HG03354 (cell line): Measurements from ENCODE around the gene MLC1.

Source experiments
- ATAC-seq: cut with Tn5 transposase; IDR thresholded peaks from one replicate; pipeline ENCODE4 v1.9.1; 2021; ENCODE audit warnings: mild to moderate bottlenecking; ENCODE audit not compliant: unreplicated experiment, poor library complexity, severe bottlenecking

The MLC1 gene

DNA sequence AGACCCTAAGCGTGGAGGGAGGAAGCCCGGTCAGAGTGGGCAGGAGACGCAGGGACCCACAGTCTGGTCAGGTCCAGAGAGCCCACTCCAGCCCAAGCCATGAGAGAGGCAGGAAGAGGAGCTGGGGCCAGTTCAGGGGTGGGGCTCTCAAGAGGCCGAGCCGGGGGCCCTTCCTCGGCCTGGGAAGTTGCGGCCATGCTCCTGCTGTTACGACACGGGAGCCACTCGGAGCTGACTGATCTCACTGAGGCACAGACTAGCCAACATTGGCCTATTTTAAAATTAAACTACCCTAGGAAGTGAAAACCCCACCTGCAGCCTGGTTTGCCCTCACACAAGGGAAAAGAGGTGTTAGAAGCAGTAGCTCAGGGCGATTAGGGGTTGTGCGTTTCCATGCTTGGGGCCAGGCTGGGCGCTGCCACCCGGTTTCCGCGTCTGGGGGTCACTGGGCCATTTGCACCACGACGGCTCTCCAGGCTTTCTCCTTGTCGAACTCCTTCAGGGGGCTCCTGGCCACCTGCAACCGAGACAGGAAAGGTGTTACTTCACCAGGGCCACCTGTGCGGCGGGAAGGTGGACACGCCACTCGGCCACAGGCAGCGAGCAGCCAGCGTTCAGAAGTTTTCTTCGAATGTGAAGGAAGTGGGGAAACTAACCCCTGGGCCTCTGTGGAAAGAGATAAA is 23.9 kb downstream of the MLC1 start:
- ATAC-seq: no peak

DNA sequence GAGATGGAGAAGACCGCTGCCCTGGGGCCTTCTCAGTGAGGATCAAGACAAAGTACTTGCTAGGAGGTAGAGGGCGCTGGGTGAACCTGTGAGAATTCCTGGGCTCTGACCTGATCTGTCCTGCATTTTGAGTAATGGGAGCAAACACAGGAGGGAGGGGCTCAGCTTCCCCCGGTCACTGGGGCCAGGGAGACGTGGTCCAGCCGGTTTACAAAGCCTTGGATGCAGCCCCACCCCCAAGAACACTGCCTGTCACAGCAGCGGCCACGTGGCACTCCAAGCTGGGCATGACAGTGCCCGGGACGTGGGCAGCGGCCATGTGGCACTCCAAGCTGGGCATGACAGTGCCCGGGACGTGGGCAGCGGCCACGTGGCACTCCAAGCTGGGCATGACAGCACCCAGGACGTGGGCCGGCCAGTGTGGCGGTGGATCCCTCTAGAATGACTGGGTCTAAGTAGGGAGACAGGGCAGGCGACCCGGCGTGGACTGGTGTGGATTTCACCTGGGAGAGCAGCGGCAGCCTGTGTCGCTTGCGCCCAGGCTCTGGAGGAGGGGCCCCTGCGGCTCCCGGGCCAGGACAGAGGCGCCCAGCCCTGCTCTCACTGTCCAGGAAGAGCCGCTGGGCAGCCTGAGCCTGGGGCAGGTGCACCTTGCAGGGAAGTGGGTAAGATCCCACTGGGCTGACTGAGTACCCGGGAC is 24.6 kb downstream of the MLC1 start:
- no peak for ATAC-seq

DNA sequence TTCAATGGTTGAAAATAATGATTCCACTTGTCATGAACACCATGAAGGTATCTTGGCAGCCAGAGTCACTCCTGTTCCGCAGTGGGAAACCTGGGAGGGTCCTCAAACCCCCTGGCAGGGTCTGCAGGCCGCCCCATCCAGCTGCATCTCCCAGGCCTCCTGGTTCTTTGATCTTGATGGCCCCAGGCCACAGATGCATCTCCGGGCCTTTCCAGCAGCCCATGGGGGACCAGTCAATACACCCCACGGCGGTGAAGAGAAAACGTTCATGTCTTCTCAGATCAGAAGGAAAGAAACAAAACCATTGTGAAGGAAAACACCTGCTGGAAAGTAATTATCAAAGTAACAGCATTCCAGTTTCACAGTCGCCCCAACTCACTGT is 25.4 kb downstream of the MLC1 start:
- no peak for ATAC-seq

DNA sequence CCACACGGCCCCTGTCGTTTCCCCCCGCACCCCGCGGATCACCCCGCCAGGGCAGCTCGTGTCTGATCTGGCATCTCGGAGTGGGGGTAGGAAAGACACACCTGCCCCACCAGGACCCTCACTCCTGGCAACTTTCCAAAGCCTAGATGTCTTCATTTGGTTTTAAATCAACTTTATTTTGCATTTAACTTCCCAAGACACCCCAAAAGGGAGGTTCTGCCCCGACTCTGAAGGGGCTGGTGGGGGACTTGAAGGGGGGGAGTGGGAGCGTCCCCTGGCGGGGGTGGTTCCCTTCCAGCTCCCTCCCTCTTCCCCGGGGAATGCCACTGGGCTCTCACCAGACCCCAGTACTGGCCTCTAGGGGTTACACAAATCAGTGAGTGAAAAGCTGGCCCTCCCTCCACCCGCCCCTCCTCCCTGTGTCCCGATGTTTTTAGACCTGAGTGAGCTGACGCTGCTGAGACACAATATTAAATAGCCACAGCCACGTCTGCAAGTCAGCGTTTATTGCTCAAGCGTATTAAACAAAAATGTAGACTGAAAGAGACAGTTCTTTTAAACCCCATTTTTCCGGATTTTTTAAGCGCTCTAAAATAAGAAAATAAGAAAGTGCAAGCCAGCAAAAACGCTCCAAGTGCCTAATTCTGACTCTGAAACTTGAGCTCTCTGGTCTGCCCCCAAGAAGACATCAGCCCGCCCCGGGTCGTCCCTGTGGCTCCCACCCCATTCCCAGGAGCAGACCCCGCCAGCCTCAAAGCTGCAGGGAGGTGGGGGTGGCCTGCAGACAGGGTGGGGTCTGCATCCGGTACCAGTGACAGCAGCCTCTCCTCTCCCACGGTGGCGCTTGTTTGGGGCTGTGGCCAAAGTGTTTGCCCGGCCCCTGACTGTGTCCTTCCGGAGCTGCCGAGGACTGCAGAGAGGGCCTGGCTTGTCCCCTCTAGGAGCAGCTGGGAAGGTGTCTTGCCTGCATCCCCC is 26.0 kb downstream of the MLC1 start:
- ATAC-seq: no peak

DNA sequence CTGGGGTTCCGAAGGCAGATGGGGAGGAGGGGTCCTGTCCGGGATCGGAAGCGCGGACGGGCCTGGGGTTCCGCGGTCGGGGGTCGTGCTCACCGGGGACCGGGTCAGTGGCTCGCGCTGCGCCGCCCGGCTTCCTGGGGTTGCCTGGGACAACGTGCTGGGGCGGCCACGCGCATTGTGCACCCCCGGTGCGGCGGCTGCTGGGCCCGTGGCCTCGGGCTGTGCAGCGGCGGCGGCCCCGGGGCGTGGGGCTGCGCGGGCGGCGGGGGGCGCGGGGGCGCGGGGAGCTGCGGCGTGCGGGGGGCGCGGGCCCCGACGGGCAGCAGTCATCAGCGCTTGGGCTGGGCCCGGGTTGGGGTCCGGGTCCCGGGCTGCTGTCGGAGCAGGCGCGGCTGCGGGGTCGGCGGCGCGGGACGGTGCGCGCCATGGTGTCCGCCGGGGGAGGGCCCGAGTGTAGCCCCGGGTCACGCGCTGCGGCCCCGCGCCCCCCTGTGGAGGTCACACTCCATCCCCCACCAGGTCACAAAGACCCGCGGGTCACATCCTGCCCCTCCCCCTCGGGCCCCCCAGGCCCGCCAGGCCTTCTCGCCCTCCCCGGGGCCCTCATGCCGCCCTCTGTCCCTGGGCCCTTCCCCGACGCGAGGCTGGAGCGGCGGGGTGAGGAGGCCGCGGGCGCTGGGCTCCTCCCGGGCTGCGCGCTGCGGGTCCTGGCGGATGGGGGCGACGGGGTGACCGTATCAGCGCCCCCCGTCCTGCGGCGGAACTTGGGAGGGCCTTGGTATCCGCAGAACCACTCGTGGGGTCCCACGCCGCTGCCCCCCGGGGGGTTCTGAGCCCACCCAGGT is 26.9 kb downstream of the MLC1 start, which contains the start of gene TTLL8:
Gene TTLL8, minus strand, starts transcription at position 238 of the 845 bp plus-strand sequence.
- no peak for ATAC-seq

DNA sequence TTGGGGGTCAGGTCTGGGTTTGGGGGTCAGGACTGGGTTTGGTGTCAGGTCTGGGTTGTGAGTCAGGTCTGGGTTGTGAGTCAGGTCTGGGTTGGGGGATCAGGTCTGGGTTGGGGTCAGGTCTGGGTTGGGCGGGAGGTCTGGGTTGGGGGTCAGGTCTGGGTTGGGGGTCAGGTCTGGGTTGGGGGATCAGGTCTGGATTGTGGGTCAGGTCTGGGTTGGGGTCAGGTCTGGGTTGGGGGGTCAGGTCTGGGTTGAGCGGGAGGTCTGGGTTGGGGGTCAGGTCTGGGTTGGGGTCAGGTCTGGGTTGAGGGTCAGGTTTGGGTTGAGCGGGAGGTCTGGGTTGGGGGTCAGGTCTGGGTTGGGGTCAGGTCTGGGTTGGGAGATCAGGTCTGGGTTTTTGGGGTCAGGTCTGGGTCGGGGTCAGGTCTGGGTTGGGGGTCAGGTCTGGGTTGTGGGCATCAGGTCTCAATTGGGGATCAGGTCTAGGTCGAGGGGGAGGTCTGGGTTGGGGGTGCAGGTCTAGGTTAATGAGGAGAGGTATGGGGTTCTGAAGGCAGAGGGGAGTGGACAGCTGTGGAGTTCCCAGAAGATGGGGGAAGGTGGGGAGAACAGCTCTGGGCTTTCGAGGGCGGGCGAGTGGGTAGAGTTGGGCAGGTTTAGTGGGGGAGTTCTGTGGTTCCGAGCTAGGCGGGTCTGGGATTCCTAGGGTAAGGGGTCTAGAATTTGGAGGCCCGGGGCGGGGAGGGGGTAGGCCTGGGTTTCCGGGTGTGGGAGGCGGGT is 27.8 kb downstream of the MLC1 start:
- ATAC-seq: no peak

DNA sequence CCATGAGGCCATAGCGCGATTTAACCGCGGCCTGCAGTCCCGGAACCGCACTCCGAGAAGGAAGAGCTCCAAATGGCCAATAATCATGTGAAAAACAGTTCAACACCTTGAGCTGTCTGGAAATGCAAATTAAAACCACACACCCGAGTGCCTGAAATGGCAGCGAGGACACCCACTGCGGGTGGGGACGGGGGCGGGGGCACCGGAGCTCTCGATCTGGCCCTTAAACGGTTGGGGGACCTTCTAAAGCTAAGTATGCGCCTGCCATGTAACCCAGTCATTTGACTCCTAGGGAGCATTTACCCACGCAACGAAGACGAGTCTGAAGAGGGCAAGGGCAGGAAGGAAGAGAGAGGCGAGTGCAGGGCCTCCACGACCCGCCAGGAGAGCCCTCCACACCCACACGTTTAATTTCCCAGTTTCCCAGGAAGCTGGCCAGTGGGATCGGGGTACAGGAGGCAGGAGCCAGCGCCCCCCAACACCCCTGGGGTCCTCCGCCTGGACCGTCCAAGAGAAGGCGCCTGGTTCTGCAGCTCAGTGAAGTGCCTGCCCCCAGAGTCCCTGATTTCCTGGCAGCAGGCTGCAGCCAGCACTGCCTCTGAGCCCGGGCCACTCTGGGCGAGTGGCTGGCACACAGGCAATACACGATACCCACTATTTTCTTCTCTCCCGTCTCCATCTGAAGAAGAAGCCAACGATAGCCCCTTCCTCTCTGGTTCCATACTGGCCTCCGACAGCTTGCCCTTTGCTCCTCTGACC is 28.8 kb downstream of the MLC1 start:
- no peak for ATAC-seq

DNA sequence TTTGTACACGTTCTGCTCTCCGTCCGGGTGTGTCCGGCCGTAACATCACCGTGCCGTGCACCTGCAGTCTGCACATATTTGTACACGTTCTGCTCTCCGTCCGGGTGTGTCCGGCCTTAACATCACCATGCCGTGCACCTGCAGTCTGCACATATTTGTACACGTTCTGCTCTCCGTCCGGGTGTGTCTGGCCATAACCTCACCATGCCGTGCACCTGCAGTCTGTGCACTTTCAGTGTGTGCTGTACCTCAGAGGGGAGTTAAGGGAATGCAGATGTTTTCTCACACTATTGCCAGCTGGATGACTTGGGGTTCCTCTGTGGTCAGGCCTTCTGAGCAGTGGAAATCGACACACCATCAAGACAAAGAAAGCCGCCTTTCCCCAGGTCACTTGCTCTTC is 31.4 kb downstream of the MLC1 start:
- no peak for ATAC-seq

DNA sequence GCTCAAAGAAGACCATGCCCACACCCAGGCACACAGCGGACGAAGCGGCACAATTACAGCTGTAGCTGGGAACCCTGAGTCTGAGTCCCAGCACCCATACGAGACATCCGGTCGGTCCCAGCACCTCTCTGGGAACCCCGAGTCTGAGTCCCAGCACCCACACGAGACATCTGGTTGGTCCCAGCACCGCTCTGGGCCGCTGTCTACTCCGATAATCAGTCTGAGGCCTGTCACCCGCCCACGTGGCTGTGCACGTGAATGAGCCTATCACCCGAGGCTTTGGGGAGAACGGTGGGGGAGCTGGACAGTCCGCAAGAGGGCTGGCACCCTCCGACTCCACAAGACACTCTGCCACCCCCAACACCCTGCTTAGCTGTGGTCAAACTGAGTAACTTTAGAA is 33.3 kb downstream of the MLC1 start:
- no peak for ATAC-seq

DNA sequence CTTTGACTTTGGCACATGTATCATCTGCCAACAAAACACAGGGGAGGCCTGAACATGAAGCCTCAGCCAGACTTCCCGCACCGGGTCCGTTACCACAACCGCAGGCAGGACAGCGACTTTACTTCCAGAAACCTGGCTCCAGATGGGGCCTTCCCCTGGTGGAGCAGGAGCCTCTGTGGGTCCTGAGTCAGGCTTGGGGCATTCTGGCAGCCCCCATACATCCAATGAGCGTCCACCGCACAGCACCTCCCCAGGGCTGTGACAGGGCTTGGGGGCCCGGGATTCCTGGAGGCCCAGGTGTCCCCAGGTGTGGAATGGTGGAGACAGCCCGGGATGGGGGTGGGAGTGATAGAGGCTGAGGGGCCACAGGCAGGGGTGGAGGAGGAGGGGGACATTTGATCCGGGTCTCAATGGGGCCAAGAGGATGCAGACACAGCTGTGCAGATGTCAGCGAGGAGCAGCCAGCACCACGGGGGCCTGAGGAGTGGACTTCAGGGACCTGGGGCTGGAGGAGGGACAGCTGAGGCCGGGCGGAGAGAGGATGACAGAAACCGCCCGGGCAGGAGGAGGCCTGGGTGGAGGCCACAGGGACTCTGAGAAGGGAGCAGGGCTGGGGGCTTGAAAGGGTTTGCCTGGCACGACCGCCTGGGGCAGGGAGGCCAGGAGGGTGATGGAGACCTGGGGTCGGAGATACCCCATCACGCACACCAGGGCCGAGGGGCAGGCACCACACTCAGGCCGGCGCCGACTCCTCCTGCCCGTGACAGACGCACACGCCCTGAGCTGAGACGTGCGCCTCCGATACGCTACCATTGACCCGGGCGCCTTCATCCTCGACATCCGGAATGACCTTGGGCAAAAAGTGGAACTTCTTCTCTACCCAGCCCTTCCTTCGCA is 35.7 kb downstream of the MLC1 start:
- no peak for ATAC-seq

DNA sequence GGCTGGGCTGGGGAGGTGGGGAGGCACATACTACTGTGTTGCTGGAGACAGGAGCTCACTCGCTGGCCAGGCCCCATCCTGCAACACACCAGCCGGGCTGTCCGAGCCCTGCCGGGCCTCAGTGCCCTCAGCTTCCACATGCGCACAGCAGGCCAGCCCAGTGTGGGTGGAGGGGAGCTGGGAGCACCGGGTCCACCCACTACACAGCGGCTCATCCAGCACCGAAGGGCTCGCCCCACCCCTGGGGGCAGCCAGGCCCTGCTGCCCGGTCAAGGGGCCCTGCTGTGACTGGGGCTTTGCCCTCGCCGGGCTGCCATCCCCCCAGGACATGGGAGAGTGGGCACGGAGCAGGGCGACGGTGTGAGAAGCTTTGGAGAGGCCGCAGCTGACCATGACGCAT is 36.4 kb downstream of the MLC1 start:
- ATAC-seq: no peak

DNA sequence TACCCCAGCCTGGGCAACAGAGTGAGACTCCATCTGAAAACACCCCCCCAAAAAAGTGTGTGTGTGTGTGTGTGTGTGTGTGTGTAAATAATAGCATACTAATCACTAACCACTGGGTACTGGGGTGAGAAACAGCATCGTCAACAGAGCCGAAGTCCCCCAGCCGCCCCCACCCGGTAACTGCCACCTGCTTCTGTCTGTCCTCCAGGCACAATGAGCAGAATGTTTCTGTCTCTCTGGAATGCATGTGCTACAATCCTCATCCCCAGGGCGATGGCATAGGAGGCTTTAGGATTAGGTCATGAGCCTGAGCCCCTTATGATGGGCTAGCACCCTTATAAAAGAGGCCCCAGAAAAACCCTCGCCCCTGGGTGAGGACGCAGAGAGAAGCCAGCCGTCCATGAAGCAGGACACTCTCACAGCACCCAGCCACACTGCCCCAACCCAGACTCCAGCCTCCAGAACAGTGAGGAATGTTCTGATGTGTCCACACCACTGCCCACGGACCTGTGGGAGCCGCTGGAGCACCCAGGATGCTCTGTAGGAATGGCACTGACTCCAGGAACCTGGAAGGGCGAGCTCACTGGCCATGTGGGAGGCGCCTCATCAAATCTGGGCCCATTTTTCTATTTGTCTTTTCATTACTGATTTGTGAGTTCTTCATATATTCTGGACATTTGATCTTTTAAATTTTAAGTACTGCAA is 37.0 kb downstream of the MLC1 start:
- ATAC-seq: no peak

DNA sequence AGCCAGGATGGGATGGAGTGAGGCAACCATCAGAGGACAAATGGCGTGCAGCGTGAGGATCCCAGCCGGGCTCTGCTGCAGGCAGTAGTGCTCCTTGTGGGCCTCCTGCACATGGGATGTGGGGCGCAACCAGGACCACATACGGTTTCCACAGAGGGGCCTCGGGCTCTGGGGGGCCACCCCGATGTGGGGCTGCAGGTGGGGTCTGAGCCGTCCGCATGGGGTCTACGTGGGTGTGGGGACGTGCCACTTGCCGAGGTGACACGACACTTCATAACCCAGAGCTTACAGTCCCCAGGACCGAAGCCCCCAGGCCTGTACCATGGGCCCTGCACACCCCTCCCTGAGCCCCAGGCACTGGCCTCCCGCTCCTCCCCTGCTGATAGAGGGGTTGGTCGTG is 37.9 kb downstream of the MLC1 start:
- ATAC-seq: no peak

DNA sequence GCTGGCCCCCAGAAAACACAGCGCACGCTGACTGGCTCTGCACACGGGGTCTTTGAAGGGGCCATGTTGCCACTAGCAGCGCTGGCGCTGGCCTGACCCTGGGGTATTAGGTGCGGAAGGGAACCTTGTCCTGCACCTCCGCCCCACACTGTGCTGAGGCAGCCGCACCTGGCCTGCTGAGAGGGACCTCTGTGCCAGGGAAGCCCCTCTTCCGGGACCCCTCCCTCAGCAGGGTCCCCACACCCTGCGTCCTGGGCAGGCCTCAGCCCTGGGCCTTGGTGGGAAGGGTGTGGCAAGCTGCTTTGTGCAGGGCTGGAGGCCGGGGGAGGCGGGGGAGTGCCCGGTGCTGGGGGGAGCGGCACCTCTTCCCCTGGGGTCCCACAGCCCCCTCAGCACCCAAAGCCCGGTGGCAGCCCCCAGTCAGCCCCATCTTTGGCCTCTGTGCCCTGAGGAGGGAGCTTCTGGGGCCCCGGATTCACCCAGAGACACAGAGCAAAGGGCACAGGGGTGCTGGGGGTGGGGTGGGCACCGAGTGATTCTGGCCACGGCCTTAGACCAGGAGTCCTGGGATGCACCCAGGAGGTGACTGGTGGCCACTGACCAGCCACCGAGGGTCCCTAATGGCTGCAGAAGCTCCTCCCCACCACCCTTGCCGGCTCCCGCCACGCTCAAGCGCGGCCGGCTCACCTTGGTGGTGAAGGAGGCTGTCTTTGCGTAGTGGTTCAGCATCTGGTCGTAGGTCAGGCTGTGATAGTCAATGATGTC is 38.6 kb downstream of the MLC1 start:
- ATAC-seq: no peak

DNA sequence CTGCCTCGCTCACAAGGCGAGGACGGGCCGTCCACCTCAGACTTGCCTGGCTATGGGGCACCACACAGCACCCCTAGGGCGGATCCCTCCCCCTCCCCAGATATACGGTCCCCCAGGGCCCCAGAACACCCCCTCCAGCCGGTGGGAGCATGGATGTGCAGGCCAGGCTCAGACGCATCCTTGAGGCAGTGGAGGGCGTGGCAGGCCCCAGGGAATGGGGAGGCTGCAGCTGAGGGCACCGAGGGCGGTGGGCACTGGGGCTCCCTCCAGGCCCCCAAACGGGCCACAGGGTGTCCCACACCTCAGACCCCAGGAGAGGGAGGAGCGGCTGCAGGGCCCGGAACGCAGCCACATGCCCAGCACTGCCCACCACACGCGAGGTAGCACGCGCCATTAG is 39.2 kb downstream of the MLC1 start:
- ATAC-seq: no peak
